Stimulated activated CD8-positive, alpha-beta memory T cell treated with anti-CD3 and anti-CD28 coated beads, Interleukin-15, amount 100 ng/mL, for 4 hours (primary cell): ENCODE results near the gene PITPNM3.
"Not testable (repeated sequence)": the region's sequence is repeated elsewhere in the genome, so short reads cannot be mapped to it uniquely, and the experiment has no call there.

Experiments
- DNase-seq, 2 donors: peaks; one replicate each; pipeline ENCODE4 v3.0.0-alpha.2; 2020; ENCODE audit warnings: low read depth in 2 of 2

The PITPNM3 gene

GRCh38 chr17:6501359-6501758 is 55.0 kb downstream of the PITPNM3 start:
- no peak for DNase-seq

DNA sequence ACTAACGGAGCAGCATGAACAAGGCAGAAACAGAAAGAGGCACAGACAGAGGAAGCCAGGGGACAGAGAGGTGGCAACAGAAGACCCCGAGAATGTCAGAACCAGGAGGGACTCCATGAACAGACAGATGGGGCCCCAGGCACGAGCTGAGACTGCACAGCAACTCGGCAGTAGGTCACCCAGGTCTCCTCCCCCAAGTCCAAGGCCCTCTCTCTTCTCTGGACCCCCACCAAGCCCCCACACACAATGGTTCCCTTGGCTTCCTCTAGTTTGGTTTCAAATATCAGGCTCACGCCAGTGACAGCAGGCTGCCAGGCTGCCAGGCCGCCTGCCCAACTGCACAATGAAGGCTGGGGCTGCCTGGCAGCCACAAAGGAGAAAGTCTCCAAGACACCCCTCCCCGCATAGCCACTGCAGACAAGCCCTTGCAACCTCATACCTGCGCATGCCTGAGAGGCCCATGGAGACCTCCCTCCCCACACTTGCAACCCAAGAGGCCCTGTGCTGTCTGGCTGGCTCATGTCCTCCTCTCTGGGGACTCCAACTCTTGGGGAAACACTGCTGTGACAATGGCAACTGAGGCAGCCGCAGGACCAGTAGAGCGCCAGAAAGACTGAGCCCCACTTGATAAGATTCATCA is 57.3 kb downstream of the PITPNM3 start:
- DNase-seq, result no peak

GRCh38 chr17:6498356-6498755 is 58.0 kb downstream of the PITPNM3 start:
- DNase-seq, result no peak

DNA sequence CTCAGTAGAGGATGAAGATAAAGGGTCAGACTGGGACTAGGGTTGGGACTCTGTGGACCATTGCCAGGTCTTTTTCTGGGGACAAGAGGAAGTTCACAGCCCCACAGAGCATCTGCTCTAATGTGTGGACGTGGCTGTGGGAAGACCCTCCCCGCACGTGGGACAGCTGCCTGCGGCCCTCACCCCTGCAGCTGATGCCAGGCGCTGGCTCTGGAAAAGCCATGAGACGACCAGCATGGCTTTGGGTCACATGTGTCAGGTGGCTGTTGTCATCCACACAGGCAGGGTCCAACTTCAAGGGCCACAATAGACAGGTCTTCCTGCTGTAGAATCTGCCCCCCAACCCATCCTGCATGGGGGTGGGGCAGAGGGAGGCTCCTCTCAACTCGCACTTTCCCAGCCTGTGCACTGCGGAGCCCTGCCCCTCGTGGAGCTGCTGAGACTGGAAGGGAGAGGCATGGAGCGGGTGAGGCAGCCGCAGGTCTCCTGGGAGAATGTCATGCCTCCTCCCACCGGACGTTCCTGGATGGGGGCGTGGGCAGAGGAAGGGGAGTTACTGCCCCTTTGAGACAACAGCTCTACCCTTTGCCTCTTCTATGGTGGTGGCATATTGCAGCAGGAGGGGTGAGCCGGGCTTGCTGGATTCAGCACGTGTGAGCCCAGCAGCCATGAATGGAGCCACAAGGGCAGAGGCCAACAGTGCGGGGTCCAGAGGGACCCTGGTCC is 58.7 kb downstream of the PITPNM3 start:
- no peak for DNase-seq

- no peak for DNase-seq
Observed at GRCh38 chr17:6496640-6497441, 59.5 kb downstream of the PITPNM3 start.

DNA sequence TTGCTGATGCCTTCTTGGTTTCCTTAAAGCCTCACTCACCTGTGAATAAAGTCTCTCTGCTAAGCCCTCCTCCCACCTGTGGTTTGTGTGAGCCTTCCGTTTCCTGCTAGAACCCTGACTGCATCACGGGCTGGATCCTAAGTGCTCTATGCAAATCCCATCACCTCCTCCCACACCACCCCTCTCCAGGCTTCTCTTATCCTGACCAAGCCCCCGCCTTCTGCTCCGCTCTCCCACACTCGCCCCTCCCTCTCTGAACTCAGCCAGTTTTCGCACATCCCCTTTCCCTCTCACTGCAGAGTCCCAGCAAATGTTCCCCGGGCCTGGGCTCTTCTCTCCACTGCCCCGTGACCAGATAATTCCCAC is 60.3 kb downstream of the PITPNM3 start:
- no peak for DNase-seq

DNA sequence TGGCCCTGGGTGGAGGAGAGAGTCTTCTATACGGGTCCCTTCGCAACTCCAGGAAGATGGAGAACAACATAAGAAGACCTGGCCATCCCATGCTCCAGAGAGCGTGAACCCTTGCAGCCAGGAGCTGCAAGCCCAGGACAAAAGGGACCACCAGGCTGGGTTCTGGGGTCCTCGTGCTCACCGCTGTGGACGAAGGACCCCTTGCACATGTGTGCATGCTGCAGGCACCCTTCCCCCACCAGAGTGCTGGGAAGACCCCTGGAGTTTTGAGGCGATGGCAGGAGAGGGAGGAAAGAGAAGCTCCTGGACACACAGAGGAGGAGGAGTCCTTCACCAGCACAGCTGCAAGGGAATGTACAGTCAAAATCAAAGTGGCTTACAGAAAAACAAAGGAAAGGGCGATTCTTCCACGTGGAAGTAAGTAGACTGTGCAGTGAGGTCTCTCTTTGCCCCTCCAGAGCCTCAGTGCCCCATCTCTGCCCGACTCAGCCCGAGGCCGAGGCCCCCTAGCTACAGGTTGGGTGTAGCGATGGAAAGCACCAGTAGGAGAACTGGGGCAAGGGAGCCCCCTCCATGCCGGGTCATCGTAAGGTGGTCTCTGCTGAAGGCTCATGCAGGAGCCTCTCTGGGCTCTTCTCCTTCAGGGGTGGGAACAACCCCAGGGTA is 60.8 kb downstream of the PITPNM3 start:
- DNase-seq, result no peak

- DNase-seq, result no peak
Observed at GRCh38 chr17:6494239-6494941, 62.0 kb downstream of the PITPNM3 start.

GRCh38 chr17:6492892-6493674 is 63.3 kb downstream of the PITPNM3 start:
- DNase-seq, result no peak

DNA sequence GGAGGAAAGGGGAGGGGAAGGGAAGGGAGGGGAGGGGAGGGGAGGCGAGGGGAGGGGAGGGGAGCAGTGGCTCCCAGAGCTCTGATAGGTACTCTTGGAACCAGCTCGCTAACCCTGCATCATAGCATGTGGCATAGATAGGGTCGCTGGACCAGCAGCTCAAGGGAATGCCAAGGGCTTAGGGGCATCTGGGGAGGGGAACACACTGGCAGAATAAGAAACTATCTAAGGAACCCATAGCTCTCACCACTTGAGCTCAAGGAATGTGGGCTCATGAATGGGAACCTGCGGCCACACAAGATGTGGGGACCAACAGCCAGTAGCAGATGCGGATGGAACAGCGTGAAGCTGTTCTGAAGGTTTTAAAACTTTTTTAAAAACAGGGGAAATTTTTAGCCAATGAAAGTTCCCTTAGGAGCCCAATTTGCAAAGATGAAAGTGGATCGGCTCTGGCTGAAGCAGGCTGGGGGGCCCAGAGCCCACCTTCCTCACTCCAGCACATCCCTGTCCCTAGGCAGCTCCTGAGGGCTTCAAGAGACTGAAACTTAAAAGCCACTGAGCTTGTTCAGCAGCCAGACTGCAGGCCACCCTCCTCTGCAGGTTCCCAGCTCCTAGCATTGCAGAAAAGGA is 65.2 kb downstream of the PITPNM3 start:
- DNase-seq, result no peak

DNA sequence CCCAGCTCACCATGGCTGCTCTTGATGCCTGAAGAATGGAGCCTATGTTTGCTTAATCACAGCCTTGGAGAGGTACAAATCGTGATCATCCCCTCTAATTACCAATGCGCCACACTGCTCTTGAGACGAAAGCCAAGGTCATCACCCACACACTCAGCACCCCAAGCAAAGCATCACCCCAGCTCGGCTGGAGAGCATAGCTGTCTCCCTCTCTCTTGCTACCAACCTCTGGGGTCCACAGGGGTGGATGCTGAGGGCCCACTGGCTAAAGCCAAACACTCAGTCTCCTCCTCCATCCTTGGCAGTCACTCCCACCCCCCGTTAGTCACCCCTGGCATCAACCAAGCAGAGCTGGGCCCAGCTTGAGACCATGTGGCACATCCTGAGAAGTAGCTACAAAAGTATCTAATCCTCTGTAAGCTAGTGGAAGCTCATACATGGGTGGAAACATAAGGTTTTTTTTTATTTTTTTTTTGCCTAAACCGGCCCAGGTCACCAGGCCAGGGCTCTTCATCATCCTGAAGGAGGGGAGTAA is 67.3 kb downstream of the PITPNM3 start:
- DNase-seq, result no peak

DNA sequence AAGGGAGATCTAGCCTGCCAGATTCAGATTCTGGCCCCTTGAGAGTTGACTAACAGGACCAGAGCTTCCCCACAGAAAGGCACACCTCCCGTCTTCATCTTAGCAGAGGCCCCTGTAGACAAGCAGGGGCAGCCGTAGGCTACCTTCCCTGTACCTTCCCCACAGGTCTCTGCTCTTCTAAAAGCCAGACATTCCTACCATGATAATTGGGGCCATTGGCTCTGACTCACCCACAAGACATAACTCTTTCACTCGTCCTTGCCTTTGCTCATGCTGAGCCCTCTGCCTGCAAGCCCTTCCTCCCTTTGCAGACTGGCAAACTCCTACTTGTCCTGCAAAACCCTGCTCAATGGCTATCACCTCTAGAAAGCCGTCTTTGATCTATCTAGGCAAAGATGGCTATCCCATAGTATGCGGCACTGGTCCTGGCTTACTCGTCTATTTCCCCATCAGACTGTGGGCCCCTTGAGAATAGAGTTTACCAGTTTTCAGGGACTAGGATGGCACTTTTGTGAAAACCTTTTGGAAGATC is 68.3 kb downstream of the PITPNM3 start:
- no peak for DNase-seq

- no peak for DNase-seq
Observed at GRCh38 chr17:6487251-6488007, 68.9 kb downstream of the PITPNM3 start.

DNA sequence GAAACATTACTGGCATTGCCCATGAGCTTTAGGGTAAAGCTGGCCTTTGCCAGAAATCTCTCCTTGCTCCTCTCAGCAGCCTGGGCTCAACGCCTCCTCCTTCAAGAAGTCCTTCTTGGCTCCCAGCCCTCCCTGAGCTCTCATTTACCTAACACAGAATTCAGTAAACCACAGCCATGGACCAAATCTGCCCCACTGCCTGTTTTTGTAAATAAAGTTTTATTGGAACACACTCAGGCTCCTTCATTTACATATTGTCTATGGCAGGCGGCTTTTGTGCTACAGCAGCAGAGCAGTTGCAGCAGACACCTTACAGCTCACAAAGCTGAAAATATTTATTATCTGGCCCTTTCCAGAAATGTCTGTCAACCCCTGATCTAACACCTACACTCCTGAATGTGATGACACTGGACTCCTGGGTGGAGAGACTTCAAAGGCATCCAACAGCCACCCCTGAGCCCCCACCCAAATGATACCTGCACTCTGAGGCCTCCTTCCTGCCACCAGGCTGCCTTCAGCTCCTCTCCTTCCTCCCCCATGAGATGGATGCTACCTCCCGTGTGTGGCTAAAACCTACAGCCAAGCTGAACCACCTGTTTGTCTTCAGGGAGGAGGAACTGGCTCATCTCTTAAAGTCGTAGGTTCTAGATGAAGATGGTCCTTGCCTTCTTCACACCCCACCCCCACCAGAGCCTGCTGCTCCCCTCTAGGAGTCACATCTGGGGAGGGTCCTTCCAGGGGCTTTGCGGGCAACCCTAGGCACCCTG is 70.5 kb downstream of the PITPNM3 start:
- DNase-seq, result no peak

DNA sequence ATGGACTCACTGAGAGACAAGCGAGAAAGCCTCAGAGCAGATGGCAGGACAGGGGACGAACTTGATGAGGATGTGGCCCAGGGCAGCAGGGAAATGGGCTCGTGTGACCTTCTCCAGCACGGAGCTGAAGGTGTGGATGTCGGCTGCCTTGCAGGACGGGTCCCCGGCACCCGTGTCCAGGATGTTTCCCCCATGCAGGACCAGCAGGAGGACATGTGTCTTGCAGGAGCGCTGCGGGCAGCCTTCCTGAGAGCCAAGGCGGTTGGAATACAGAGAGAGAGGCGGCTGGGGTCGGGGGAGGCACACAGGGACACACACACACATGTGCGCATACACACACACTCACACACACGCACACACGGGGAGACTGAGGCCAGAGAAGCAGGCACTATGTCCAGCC is 72.8 kb downstream of the PITPNM3 start:
- no peak for DNase-seq

- not testable (repeated sequence) for DNase-seq
Observed at GRCh38 chr17:6482796-6483195, 73.6 kb downstream of the PITPNM3 start.

- no peak for DNase-seq
Observed at GRCh38 chr17:6482105-6482455, 74.3 kb downstream of the PITPNM3 start.

DNA sequence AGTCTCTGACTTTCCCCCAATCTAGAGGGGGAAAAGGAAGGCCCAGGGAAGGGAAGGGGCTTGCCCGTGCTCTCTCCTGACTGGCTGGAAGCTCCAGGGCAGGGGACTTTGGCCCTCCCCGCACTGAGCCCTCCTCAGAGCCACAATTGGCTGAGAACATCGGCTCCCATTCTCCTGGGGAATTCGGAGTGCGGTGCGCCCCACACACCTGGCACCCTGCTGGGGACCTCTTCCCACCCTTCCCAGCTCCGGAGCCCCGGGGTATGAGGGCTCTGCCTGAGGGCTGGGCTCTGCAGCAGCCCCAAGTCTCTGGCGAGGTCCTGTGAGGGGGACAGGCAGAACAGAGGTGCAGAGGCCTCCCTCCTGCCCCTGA is 76.1 kb downstream of the PITPNM3 start:
- DNase-seq, result no peak
